NCI-H1048 (cell line): ENCODE data around the gene FLACC1.

Source experiments
- DNase-seq: peaks from one replicate; lab custom pipeline; 2025; lab: John Stamatoyannopoulos, UW

Gene FLACC1

DNA sequence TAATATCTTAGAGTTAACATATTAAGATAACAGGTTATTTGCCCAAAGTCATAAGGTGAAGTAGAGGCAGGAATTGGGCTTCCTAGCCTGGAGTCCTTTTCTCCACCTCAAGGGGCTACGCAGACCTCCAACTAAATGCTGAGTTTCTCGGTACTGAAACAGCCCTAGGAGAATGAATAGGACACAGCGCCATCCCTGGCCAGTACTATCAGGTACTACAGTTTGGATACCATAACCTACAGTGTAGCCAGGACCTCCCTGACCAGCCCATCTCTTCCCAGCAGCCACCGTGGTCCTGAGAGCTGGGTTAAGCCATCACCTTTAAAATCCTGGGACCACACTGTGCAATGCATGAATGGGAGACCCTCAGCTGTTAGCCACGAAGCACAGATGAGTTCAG is 81.2 kb downstream of the FLACC1 start:
- no peak for DNase-seq

DNA sequence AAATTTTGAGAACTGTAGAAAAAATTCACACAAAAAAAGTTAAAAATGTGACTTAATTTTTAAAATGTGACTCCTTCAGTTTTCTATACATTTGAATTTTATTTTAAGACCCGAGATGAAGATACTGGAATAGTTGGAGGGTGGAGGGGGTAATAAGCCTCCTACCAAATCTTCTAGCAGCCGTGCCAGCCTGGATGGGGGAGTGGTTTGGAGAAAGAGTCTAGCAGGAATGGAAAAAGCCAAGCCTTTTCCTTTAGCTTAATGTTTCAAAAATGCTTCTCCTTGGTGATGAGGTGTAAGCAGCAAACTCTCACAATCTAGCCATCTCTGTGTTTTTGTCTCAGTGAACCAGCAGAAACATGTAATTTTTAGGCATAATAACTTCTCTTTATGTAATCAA is 82.1 kb downstream of the FLACC1 start:
- no peak for DNase-seq

DNA sequence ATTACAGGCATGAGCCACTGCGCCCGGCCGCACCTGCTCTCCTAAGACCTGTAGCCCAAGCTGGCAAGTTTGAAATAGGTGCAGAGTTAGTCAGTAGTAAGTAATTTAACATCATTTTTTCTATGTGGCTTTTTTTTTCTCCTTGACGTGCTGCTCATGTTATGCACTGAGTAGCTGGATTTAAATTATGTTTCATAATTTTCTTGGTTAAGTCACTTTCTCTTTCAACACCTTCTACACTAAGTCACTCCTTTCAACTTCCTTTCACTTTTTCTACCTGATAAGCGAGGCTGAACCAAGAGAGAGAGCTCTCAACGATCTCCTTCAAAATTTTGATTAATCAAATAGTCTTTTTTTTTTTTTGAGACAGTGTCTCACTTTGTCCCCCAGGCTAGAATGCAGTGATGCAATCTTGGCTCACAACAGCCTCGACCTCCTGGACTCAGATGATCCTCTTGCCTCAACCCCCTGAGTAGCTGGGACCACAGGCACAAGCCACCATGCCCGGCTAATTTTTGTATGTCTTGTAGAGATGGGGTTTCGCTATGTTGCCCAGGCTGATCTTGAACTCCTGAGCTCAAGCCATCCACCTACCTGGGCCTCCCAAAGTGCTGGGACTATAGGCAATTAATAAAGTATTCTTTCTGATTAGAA is 83.7 kb downstream of the FLACC1 start:
- DNase-seq, result no peak

DNA sequence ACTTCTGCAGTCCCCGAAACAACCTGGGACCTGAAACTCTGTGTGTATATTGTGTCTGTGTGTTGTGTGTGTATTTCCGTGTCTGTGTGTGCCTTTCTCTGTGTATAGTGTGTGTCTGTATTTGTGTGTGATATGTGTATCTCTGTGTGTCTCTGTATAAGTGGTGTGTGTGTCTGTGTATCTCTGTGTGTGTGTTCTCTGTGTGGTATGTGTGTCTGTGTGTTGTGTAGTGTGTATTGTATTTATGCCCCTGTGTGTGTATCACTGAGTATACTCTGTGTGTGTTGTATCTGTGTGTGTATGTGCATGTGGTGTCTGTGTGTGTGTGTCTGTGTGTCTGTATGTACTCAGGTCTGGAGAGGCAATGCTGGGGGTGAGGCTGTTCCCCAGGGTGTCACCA is 85.2 kb downstream of the FLACC1 start:
- DNase-seq, result no peak

DNA sequence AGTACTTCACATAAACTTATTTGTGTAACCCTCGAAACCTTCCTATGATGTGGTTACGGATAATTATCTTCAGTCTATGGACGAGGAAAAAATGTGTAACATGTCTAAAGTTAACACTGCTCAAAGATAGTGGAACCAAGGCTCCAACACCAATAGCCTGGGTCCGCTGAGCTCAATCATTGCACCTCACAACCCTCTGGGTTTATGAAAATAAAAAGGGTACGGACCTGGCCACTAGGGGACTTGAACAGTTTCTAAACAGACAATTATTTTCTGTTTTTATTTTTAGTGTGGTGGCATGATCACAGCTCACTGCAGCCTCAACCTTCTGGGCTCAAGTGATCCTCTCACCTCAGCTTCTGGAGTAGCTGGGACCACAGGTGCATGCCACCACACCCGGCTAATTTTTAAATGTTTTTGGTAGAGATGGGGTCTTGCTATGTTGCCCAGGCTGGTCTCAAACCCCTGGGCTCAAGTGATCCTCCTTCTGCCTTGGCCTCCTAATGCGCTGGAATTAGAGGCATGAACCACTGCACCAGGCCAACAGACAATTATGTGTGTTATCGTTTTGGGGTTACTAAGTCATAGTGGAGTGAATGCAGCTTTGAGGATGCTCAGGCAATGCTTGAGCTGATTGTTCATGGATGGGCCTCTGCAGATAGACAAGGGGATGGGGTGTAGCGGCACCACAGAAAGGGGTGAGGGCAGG is 86.7 kb downstream of the FLACC1 start:
- DNase-seq, result no peak

DNA sequence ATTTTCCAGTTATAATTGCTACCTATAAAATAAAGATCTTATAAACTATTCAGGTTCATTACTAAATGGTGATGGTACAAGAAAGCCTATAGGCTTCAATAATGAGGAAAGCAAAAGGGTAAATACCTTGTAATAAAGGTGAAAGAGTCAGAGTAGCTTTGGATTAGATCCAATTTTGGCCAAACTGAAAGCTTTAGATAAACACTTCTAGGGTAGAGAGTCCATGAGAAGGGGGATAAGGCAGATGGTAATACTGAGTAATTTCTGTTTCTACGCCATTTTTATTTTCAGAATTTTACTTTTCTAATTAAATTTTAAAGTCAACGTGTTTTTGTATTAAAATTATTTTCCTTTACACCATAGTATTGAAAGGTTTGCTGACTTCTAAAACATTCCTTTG is 87.4 kb downstream of the FLACC1 start:
- no peak for DNase-seq

DNA sequence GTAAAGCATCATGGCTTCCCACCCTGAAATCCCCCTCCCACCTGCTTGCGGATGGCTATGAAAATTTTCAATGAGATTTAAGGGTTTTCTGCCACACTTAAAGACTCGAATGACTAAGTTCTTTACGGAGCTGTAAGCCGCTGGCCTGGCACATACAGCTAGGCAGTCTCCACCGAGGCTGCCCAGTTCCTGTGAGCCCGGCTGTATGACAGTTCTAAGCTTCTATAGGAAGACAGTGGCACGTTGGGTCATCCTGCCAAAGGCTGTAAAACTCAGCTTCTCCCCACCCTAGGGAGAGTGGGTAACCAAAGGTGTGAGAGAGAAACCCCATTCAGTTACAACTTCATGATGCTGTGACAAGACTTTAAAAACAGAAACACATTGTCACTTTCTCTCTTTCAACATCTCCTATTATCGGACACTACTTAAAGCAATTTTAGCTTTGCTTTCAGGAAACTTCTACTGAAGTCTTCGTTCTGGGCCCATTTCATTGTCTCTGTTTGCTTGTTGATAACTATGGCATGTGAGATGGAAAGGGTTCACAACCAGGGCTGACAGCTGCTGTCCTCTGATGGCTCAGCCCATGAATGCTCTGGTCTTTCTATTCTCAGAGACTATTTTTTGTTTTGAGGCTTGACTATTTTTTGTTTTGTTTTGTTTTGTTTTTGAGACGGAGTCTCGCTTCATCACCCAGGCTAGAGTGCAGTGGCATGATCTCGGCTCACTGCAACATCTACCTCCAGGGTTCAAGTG is 89.7 kb downstream of the FLACC1 start:
- no peak for DNase-seq

DNA sequence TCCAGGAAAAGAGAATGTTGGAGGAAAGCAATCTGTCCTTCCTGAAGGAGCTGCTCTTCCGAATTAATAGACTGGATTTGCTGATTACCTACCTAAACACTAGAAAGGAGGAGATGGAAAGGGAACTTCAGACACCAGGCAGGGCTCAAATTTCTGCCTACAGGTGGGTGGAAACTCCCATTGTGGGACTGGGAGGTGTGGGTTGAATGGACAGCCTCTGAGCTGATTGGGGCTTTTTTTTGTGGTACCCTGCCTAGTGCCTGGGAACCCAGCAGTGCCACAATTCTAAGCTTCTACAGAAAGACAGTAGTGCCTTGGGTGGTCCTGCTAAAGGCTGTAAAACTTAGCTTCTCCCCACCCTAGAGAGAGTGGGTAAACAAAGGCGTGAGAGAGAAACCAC is 90.5 kb downstream of the FLACC1 start:
- DNase-seq, result no peak

DNA sequence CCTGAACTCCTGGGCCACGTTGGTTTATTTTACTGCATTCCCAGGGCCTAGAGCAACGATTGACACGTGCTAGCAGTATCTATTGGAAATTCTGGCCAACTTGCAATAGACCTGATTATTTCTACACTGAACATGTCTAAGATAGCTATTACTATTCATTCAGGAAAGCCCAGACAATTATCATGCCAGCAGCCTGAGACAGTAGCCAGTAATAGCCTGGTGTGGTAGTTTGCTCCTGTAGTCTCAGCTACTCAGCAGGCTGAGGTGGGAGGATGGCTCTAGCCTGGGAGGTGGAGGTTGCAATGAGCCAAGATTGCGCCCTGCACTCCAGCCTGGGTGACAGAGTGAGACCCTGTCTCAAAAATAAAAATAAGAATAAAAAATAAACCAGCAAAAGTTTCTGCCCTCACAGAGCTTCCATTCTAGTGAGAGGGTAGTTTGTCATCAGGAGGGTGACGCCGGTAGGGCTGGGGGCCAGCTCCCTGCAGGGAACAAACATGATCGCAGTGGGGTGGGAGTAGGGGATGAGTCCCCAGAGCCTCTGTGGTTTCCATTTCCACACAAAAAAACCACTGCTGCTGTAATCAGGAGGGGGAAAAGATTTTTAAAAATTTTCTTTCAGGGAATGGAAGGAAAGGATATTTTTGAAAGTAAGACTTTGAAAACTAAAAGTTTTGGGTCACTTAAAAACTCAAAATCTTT is 92.5 kb downstream of the FLACC1 start:
- no peak for DNase-seq

DNA sequence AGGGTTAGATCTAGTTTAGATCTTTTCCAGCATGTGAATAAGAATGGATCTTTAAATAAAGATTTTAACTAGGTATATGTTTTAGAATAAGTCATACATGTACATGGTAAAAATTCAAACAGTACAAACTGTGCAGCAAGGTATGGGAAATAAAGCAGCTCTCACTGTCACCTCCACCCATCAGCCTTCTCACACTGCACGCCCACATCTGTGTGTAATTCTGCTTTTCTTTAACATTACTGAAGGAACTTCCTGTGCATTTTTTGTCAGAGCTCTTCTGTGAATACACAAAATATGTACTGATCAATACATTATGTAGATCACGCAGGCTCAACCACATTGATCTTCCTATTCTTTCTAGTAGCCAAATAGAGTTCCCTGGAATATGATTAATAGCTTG is 93.4 kb downstream of the FLACC1 start:
- DNase-seq, result no peak

DNA sequence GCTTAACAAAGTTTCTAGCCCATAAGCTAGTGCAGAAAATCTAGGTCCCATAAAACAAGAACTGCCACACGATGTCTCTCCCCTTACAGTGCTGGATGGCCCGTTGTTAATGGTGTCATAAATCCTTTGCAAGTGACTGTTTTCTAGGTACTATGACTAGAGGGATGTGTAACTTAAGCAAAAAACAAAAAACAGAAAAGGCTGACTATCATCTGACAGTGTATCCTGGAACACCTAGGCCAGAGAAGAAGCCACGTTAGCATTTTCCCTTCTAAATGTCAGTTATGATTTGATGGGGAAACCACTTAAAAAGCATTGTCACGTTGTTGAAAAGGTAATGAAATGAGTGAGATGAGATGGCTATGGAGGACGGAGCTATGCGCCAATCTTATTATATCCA is 94.4 kb downstream of the FLACC1 start:
- DNase-seq, result no peak

DNA sequence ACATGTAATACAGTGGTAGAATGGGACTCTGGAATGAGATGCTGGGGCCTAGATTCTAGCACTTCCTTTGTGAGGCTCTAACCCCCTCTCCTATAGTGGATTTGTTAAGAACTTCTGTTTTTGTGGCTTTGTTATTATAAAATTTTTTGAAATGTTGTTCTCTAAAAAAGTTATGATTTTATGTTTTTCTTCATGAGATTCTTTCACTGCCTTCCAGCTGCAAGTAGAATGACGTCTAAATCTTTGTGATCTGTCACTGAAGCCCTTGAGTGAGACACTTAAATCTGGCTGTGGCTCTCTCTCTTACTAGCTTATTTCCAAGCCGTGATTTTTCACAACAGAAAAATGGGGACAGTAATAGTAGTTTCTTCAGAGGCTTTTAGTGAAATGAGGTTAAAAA is 95.2 kb downstream of the FLACC1 start:
- no peak for DNase-seq

DNA sequence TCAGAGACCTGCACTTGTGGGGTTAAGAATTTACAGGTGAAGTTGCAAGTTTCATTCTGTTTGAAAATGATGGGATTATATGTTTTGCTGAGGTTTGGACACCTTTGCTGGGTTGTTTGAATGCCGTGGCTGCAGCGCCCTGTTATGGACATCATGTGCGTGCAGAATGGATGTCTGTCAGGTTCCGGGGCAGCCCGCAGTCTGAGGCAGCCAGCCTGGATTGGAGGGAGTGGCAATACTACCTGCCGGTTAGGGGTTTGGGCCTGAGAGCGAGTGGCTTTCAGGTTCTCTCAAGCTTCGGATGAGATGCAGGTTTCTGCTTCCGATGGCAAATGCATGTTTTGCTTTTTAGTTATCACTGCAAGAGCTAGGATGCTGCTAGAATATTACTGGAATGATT is 95.7 kb downstream of the FLACC1 start:
- no peak for DNase-seq

DNA sequence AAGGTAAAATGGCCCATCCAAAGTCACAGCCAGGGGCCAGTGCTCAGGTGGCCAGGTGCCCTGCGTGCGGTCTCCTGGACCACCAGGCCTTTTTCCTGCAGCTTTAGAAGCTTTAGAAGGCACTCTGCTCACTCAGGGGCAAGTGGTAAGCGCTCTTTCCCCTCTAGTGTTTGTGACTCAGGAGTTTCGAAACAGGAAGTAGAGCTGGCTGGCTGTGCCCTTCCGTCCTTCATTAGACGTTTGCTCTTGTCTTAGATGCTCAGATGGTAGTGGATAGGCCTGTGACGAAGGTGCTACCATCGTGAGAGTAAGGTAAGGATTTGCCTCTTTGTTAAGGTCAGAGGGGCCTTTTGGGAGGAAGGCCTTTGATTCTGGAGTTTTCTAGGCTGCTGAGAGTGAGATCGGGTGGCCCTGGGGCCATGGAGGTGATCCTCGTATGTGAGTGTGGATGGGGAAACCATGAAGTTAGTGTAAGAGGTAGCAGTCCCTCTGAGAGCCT is 96.8 kb downstream of the FLACC1 start, which contains the start of gene CASP8:
CASP8 (plus strand) TSS at position 235 of the 499 bp plus-strand sequence. CDS start 5,951 bp downstream, outside the sequence.
- DNase-seq, result no peak

DNA sequence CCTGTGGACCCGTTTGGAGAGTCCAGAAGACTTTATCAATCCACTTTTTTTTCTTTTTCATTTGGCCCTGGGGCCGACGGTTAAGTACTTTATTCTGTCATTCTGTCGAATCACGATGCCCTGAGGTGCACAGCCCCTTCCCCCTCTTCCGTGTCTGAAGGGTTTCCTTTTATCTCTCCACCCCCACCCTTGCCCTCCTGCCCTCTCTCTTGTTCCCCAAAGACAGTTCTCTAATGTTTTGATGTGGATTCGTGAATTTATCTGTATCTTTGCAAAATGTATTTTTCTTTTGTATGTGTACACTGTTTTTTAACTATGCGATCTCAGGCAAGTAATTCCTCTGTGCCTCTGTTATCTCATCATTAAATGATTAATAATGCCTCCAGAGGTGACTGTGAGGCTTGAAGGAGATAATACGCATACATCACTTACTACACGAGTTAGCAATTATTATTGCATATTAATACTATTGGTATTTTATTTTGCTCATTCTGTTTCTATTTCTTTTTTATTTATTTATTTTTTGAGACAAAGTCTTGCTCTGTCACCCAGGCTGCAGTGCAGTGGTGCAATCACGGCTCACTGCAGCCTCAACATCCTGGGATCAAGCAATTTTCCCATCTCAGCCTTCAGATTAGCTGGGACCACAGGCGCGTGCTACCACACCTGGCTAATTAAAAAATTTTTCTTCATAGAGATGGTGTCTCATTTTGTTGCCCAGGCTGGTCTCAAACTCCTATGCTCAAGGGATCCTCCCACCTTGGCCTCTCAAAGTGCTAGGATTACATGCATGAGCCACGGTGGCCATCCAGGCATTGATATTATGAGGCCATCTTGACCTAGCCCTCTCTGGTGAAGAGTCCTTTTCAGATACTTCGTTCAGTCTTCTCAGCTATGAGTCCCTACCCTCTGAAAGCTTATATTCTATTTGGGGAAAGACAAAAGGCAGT is 98.2 kb downstream of the FLACC1 start:
- DNase-seq, result no peak

DNA sequence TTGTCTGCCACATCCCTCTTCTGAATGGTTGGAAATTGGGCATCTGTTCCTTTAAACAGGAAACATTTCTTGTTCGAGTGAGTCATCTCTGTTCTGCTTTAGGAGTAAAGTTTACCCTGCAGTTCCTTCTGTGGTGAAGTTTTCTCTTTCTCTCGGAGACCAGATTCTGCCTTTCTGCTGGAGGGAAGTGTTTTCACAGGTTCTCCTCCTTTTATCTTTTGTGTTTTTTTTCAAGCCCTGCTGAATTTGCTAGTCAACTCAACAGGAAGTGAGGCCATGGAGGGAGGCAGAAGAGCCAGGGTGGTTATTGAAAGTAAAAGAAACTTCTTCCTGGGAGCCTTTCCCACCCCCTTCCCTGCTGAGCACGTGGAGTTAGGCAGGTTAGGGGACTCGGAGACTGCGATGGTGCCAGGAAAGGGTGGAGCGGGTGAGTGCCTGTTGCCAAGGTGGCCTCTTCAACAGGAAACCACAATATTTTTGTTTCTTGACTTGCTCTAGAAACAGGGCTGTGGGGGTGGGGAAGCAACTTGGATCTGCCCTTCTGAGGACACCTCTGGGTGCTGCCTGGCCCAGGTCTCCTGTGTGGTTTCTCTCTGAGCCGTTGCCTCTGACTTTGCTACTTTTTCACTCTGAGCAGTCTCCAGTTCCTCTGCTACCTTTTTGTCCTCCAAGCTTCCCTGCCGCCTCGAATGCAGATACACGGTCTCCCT is 99.0 kb downstream of the FLACC1 start:
- no peak for DNase-seq

DNA sequence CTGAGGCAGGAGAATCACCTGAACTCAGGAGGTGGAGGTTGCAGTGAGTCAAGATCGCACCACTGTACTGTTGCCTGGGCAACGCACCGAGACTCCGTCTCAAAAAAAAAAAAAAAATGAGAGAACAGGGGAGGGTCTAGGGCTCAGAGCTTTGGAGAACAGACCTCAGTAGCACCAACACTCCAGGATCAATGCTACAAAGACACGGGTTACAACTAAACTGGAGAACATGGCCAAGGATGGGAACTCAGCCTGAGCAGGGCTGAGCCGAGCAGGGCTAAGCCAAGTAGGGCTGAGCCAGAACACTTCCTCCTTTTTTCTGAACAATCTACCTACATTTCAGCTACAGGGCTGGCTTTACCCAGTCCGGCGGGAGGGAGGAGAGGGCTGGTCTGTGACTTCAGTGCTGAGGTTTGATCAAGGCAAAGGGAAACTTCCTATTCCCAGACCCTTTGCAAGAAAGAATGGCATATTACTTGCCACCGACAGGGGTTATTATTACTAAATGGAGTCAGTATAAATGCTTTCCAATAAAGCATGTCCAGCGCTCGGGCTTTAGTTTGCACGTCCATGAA is 99.7 kb downstream of the FLACC1 start:
- no peak for DNase-seq

DNA sequence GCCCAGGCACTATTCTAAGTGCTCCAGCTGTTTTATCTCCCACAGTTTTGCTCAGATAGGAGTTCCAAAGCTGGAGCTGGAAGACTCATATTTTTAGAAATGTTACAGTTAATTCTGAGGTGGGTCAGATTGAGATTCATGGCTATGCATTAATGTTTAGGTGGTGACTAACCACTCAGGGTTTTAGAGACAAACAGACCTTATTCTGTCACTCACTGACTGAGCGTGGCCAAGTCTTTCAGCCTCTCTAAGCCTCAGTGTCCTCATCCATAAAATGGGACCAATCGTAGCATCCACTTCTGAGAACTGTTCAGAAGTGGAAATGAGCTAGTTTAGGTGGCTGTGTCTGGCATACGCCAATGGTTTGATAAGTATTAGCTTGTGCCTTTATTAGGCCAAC is 101.1 kb downstream of the FLACC1 start:
- DNase-seq, result no peak

DNA sequence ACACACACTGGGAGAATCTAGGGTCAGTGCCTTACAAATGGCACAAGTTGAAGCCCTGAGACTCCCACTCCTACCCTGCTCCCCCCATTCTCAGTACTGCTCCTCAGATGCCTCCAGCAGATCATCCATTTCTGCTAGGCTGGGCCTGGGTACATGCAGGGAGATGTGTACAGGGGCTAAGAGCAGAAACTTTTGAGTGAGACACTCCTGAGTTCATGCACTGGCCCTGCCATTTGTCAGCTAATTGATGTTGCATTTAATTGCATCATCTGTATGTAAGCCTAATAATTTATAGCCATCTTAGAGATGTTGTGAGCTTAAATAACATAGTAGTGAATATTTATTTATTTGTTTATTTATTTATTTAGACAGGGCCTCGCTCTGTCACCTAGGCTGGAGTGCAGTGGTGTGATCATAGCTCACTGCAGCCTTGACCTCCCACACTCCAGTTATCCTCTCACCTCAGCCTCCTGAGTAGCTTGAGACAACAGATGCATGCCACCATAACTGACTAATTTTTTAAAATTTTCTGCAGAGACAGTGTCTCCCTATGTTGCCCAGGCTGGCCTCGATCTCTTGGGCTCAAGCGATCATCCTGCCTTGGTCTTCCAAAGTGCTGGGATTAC is 101.6 kb downstream of the FLACC1 start:
- DNase-seq, result no peak
